ENCODE data around the gene SLC19A1. TPM values are rescaled to one million over a fixed set of nuclear protein-coding genes. Genes with fewer than 3 reads are reported as not detected.

SLC19A1 gene
- total RNA-seq, 1 donor from 2014 or later: 21.7 TPM

DNA sequence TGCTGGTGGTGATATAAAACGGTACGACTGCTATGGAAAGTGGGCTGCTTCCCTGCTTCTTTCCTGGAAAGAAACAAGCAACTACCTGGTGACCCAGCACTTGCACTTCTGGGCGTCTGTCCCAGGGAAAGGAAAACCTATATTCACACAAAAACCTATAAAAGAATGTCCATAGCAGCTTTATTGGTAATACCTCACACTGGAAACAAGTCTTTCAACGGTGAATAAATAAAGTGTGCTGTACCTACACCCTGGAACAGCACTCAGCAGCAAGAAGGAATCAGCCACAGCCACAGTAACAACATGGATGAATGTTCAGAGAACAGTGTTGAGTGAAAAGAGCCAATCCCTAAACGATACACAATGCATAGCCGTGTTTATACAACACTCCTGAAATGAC, 19.9 kb downstream of the SLC19A1 start:
- Histone ChIP-seq H3K4me3 (ENCODE audit: low read depth, low read length) (no peak overlapping the region), H3K27me3 (ENCODE audit: control insufficient read depth, insufficient read depth, low read length) (no peaks in the 10 kb centered on the region), H3K36me3 (ENCODE audit: control insufficient read depth, insufficient read depth, low read length) (no peaks in the 10 kb centered on the region)
- TF ChIP-seq, protein P1, sequence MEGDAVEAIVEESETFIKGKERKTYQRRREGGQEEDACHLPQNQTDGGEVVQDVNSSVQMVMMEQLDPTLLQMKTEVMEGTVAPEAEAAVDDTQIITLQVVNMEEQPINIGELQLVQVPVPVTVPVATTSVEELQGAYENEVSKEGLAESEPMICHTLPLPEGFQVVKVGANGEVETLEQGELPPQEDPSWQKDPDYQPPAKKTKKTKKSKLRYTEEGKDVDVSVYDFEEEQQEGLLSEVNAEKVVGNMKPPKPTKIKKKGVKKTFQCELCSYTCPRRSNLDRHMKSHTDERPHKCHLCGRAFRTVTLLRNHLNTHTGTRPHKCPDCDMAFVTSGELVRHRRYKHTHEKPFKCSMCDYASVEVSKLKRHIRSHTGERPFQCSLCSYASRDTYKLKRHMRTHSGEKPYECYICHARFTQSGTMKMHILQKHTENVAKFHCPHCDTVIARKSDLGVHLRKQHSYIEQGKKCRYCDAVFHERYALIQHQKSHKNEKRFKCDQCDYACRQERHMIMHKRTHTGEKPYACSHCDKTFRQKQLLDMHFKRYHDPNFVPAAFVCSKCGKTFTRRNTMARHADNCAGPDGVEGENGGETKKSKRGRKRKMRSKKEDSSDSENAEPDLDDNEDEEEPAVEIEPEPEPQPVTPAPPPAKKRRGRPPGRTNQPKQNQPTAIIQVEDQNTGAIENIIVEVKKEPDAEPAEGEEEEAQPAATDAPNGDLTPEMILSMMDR (IDR thresholded peaks at IDR 0.05; ENCODE audit: insufficient read depth, low read length, poor library complexity, severe bottlenecking): no peak
- DNase-seq (ENCODE audit: low read depth): no peak

DNA sequence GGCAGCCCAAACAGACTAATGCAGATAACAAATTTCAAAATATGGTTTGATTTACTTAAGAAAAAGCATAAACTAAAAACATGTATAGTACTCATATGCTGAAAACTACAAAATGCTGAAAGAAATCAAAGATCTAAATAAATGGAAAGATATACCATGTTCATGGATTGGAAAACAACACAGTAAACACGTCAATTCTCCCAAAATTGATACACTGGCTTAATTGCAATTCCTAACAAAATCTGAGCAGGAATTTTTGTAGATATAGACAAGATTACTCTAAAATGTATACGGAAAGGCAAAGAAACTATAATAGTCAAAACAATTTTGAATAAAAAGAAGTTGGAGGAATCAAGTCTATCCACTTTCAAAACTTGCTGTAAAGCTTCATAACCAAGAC, 21.0 kb downstream of the SLC19A1 start:
- H3K36me3 ChIP-seq (ENCODE audit: control insufficient read depth, insufficient read depth, low read length): no peaks in the 10 kb centered on the region
- H3K27me3 ChIP-seq (ENCODE audit: control insufficient read depth, insufficient read depth, low read length): no peaks in the 10 kb centered on the region
- no peak overlapping the region for H3K4me3 ChIP-seq (ENCODE audit: low read depth, low read length)
- TF ChIP-seq, protein P1 (IDR thresholded peaks at IDR 0.05; ENCODE audit: insufficient read depth, low read length, poor library complexity, severe bottlenecking): no peak
- DNase-seq (ENCODE audit: low read depth): no peak

- TF ChIP-seq, protein P1 (IDR thresholded peaks at IDR 0.05; ENCODE audit: insufficient read depth, low read length, poor library complexity, severe bottlenecking): no peak
- Histone ChIP-seq H3K36me3 (ENCODE audit: control insufficient read depth, insufficient read depth, low read length) (no peaks in the 10 kb centered on the region), H3K4me3 (ENCODE audit: low read depth, low read length) (no peak overlapping the region), H3K27me3 (ENCODE audit: control insufficient read depth, insufficient read depth, low read length) (no peaks in the 10 kb centered on the region)
- DNase-seq (ENCODE audit: low read depth): no peak
Measured at GRCh38 chr21:45519182-45519581, 23.1 kb downstream of the SLC19A1 start.

- TF ChIP-seq, protein P1 (IDR thresholded peaks at IDR 0.05; ENCODE audit: insufficient read depth, low read length, poor library complexity, severe bottlenecking): no peak
- no peak for DNase-seq (ENCODE audit: low read depth)
- no peaks in the 10 kb centered on the region for H3K27me3 ChIP-seq (ENCODE audit: control insufficient read depth, insufficient read depth, low read length)
- H3K4me3 ChIP-seq (ENCODE audit: low read depth, low read length): no peak overlapping the region
- H3K36me3 ChIP-seq (ENCODE audit: control insufficient read depth, insufficient read depth, low read length): no peaks in the 10 kb centered on the region
Measured at GRCh38 chr21:45518742-45519141, 23.5 kb downstream of the SLC19A1 start.

- Histone ChIP-seq H3K27me3 (ENCODE audit: control insufficient read depth, insufficient read depth, low read length) (no peaks in the 10 kb centered on the region), H3K36me3 (ENCODE audit: control insufficient read depth, insufficient read depth, low read length) (peaks cover 1% of the 10 kb centered on the region), H3K4me3 (ENCODE audit: low read depth, low read length) (no peak overlapping the region)
- DNase-seq (ENCODE audit: low read depth): no peak
- TF ChIP-seq, protein P1 (IDR thresholded peaks at IDR 0.05; ENCODE audit: insufficient read depth, low read length, poor library complexity, severe bottlenecking): no peak
Measured at GRCh38 chr21:45517249-45518065, 24.8 kb downstream of the SLC19A1 start.

Measured in kidney epithelial cell (primary cell).